SIG-M5 treated with dmso at 0.1 percent for 504 hours (cell line): ENCODE measurements around the gene ATCAY.
"Not testable (repeated sequence)": the region's sequence is repeated elsewhere in the genome, so short reads cannot be mapped to it uniquely, and the experiment has no call there.

Experiments
- DNase-seq: peaks from one replicate; lab custom pipeline; 2025; ENCODE audit not compliant: unreplicated experiment; lab: John Stamatoyannopoulos, UW

ATCAY gene

DNA sequence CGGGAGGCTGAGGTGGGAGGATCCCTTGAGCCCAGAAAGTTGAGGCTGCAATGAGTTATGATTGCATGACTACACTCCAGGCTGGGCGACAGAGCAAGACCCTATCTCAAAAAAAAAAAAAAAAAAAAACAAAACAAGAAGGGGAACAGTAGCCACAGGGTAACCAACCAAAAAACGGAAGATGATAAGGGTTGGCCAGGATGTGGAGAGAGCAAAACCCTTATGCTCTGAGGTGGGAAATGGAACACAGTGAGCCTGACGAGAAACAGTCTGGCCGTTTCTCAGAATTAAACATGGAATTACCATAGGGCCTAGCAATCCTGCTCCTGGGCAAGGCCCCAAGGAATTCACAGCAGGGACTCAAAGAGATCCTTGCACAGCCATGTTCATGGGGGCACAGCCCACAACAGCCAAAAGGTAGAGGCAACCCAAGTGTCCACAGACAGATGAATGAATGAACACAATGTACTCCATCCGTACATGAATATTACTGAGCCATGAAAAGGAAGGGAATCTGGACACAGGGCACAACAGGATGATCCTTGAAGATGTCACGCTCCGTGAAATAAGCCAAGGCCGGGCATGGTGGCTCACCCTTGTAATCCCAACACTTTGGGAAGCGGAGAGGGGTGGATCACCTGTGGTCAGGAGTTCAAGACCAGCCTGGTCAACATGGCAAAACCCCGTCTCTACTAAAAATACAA lies 63.7 kb downstream of the ATCAY start:
- DNase-seq, result no peak

DNA sequence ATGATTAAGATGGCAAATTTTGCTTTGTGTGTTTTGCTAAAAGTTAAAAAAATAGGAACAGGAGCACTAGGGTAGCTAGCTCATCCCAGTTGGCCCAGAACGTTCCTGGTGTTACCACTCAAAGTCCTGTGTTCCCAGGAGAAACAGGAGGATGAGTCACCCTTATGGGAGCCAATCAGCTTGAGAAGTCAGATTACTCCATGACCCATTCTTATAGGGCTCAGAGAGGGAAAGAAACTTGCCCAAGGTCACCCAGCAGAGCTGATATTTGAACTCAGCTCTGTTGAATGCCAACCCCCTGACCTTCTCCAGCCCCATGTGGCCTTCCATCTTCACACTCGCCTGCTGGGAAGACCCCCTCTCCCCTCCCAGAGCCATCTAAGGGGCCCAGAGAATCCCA lies 65.4 kb downstream of the ATCAY start:
- DNase-seq, result no peak

GRCh38 chr19:3947316-3947933 lies 66.9 kb downstream of the ATCAY start:
- DNase-seq, result not testable (repeated sequence)

DNA sequence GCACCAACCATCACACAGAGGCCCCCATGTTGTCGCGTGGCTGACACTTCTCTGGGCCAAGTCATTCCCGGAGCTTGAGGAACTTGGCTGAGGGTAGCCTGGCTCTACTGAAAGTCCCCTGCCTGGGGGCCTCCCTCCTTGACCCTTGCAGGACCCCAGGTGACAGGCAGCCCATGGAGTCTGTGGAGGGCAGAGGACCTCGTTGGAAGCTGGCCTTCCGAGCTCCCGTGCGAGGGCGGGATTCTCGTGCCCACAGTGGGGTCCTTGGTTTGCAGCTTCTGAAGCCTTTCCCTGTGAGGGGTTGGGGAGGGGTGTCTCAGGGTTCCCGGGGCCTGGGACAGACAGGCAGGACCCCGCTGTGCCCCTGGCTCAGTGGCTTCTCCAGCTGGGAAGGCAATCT lies 68.8 kb downstream of the ATCAY start:
- no peak for DNase-seq

DNA sequence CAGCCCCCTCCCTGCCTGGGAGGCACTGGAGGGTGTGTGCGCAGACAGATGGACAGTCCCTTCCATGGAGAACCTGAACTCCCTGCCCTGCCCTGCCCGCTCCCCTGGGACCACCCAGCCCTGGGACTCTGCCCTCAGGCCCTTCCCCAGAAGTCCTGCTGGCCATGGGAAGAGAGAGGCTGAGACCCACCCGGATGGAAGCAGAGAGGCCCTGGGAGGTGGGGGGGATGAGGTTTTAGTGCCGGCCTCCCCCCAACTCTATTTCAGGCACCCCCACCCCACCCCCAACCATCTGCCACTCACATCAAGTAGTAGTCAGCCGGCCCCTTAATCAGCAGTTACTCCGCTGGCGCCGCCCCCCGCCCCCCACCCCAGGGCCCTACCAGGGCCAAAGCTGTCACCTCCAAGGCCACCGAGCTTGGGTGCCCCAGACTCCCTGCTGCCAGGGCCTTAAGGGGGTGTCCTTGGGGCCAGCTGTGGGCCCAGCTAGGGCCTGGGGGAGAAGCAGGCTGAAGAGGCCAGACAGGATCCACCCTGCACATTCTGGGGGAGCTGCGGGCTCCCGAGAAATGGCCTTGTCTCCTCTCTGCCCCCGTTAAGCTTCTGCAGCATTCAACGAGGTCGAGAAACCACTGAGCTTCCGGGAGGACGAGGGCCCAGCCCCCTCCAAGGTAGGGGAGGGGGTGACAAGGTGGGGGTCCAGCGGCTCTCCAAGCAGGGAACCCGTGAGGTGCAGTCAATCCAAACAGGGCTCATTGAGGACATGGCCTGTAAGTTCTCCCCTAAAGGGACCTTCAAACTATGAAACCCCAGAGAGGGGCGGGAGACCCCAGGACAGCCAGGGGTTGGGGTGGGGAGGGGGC lies 69.7 kb downstream of the ATCAY start:
- no peak for DNase-seq

DNA sequence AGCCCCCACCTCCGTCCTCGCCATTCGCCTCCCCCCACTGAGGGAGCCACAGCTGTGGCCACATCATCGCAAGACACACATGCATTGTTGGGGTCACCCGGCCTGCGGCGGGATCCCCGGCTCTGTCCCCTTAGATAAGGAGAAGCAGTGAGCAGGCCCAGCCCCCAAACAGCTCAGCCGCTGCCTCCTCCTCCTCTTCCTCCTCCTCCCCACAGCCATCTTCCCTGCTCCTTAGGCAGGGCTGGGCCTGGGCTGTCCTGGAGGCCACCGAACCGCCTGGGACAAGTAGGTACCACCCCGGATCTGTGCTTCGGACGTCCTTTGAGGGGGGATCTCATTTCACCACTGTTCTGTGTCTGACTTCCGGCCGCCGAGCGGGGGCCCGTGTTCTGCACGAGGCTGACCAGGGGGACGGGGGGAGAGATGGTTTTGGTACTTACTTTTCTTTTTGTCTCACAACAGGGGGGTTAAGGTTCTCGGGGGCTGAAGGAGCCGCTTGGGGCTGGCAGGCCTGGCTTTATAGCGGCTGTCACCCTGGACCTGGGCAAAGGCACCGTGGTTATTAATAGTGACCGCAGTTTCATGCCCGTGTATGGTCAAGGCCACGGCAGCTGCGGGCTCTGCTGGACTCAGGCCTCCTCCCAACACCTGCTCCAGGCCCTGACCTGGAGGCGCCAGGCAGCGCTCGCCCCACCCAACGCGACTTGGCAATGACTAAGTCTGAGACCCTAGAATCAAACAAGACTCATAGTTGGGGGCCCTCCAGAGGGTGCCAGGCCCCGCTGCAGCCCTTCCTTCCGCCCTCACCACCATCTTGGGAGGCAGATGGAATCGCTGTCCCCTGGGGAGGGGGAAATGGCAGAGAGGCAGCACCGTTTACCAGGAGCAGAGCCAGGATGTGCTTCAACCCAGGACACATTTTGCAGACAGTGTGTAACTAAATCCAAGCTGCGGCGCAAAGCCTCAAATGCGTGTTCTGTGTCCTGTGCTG lies 70.7 kb downstream of the ATCAY start:
- no peak for DNase-seq

DNA sequence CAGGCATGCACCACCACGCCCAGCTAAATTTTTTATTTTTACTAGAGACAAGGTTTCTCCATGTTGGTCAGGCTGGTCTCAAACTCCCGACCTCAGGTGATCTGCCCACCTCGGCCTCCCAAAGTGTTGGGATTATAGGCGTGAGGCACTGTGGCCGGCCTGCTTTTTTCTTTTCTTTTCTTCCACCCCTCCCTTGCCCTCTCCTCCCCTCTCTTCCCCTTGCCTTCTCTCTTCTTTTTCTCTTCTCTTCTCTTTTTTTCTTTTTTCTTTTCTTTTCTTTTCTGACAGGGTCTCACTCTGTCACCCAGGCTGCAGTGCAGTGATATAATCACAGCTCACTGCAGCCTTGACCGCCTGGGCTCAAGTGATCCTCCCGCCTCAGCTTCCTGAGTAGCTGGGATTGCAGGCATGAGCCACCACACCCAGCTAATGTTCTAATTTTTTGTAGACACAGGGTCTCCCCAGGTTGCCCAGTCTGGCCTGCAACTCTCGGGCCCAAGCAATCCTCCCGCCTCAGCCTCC lies 72.3 kb downstream of the ATCAY start:
- not testable (repeated sequence) for DNase-seq

DNA sequence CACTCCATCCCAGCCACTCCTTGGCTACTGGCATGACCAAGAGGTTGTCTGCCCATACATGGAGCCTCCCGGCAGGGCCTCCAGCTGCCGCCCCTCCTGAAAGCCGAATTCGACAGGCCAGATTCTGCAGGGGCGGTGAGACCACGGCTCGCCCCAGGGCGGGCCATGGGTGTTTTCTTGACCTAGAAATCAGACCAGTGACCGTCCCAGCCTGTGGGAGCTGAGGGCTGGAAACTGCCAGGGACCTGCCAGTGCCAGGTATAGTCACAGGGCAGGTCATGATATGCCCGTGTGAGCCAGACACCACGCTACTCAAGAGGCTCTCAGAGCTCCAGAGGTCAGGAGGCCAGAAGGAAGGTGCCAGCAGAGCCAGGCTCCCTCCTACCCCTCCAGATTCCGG lies 73.6 kb downstream of the ATCAY start:
- no peak for DNase-seq

- not testable (repeated sequence) for DNase-seq
These were observed 74.8 kb downstream of the ATCAY start for GRCh38 chr19:3955276-3955675.

DNA sequence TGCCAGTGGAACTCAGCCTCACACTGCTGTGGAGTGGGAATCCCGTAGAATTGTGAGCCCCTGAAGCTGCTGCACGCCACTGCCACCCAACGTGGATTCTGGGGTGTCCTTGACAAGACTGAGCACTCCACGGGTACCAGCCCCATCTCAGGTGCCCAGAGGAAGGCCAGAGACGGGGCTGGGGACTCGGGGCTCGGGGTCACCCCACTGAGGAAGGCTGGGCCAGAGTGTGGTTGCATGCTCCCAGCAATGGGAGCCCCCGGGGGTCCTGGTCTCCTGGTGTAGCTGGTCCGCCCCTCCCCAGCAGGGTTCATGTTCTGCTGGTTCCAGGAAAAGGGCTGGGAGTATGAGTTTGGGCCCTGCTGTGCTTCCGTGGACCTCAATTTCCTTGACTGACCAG lies 75.2 kb downstream of the ATCAY start:
- no peak for DNase-seq

DNA sequence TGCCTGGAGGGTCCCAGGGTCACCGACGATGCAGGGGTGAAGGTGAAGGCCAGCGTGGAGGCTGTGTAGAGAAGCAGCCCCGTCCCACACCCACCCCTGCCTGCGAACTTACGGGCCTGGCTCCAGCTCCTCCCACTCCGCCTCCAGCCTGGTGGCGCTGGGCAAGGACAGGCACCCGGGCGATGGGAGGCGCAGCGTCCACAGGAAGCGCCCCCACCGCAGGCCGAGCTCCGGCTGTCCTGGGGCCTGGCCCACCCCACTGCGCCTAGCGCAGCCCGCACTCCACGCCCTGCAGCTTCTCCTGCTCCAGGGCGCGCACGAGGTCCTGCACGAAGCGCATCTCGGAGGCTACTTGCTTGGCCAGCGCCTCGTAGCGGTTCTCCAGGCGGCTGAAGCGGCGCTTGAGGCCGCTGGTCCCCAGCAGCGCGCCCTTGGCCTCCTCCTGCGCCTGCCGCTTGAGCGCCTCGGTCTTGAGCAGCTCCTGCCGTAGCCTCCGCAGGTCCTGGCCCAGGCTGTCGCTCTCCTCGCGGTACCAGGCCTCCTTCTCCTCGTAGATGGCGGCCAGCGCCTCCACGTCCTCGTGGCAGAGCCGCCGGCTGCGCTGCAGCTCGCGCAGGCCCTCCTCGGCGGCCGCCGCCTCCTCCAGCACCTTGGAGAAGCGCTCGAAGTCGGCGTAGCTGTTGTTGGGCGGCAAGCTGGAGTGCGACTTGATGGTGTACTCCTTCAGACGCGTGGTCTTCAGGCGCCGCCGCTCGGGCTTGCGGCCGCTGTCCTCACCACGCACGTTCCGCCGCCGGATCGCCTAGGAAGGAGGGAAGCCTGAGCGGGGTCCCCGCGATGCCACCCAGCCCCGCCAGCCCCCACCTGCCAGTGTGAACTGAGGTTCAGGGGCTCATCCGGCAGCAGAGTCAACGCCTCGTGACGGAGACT lies 78.6 kb downstream of the ATCAY start:
- no peak for DNase-seq

GRCh38 chr19:3959766-3960131 lies 79.3 kb downstream of the ATCAY start:
- no peak for DNase-seq

- no peak for DNase-seq
These were observed 80.5 kb downstream of the ATCAY start for GRCh38 chr19:3961007-3961406.

DNA sequence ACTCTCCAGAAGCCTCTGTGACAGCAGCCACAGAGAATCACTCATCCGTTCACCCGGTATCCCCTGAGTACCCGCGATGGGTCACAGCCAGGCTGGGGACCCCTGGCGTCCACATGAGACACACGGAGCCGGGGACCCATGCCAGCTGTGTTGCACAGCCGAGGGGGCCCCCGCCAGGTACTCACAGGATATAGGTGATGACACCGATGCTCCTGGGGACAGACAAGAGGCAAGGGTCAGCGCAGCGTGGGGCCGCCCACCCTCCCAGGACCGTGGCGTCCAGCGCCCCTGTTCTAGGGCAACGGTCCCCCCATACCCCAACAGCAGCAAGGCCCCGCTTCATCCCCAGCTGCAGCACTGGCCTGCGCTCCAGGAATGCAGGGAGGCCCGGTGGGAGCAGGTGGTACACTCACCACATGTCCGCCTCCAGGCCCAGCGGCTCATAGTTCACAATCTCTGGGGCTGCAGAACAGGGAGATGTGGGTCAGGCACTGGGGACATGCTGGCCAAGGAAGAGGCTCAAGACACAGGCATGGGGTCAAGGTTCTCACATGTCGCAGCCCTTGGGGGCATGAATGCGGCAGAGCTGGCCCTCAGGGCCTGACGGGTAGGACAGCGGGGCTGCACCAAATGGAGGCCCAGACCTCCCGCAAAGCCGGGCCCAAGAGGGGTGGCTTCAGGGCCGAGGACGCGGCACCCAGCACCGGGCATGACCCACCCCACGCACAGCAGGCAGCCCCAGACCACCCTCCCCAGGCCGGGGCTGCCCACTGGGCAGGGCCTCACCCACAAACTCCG lies 83.2 kb downstream of the ATCAY start:
- no peak for DNase-seq

- no peak for DNase-seq
These were observed 84.0 kb downstream of the ATCAY start for GRCh38 chr19:3964256-3965194.

DNA sequence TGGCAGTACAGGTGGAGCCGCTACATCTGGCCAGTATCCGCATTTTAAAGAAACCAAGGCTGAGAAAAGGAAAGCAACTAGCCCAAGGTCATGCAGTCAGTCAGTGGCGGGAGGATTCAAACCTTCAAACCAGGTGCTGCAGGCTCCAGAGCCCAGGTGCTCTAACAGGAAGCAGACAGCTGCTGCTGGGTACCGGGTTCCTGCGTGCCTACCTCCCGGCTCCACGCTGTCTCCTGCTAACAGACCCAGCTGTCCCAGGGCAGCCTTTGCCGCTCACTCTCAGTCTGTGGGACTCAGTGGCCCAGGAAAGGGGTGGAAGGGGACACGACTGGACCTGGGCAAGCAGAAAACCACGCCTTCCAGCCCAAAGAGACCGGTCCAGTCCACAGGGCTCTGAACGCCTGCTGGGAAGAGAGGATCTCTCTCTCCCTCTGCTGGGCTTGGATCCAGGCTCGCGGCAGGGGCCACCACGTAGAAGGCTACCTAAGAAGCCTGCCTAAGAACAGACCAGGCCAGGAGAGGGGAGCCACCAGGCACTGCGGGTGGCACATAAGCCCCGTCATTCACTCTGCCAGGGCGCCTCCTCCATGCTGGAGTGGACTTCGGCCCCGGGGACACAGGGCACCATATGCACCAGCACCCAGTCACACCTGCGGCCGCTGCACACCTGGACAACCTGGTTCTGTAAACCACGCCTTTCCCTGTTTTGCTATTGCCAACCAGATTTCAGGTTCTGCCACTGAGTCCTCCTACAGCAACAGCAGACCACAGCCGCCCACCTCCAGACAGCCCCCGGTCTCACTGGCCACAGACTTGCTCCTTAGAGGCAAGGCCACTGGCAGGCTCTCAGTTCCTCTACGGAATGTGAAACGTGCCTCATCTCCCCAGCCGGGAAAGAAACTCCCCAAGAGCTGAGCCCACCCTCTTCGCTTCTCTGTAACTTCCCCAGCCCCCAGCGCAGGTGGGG lies 85.8 kb downstream of the ATCAY start:
- DNase-seq, result no peak
